Measurements from ENCODE around the gene SZRD1.

GRCh38 chr1:16396591-16396990, 29.5 kb downstream of the SZRD1 start:
- TF ChIP-seq CTCF (IDR thresholded peaks at IDR 0.05), result no peak
- TF ChIP-seq ZFX (IDR thresholded peaks at IDR 0.05; ENCODE audit: borderline replicate concordance), result no peak

Data from 22Rv1 (cell line).